ENCODE results near the gene TOR1AIP2.

The TOR1AIP2 gene

DNA sequence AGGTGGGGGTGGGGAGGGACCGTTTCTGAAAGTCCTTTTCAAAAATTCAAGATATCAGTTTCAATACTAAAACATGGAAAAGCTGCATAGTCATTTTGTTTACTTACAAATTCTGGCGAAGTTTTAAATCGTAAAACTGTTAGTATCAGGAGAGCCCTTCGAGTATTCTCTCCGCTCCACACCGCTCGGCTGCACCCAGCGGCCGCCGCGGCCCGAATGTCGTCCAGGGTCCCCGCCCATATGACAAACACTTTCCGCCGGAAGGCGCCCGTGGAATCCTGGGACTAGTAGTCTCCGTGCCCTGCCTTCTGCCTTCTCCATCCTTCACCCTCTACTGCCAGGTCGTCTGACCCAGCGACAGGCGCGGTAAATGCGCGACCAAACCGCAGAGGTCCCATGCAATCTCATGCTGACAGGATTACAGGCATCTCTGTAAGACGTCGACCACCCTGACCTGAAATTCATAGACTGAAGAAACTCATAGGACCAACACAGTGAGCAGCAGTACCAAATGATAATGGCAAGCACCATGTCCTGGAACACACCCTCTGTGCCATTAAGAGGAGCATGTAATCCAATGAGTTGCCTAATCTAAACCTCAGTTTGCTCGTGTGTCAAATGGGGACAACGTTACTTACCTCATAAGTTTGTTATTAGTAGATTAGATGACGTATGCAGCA is at the start of gene TOR1AIP2:
TOR1AIP2 (minus strand) TSS at position 218 of the 680 bp plus-strand sequence. CDS start 25,138 bp downstream, outside the sequence.
- DNase-seq (ENCODE audit: low spot score) = peak; percentile 73

DNA sequence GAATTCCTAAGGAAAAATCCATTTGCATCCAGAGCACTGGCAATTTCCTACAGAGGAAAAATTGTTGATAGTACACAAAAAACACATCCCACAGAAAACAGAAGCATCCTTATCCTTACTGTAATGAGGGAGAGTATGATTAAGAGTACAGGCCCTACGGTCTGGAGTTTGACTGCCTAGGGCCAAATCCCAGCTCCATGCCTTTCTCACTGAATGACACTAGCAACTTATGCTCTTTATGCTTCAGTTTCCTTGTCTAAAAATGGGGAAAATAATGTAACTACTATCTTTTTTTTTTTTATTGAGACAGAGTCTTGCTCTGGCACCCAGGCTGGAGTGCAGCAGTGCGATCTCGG is 49.2 kb upstream of the TOR1AIP2 start:
- DNase-seq (ENCODE audit: low spot score) = no peak

DNA sequence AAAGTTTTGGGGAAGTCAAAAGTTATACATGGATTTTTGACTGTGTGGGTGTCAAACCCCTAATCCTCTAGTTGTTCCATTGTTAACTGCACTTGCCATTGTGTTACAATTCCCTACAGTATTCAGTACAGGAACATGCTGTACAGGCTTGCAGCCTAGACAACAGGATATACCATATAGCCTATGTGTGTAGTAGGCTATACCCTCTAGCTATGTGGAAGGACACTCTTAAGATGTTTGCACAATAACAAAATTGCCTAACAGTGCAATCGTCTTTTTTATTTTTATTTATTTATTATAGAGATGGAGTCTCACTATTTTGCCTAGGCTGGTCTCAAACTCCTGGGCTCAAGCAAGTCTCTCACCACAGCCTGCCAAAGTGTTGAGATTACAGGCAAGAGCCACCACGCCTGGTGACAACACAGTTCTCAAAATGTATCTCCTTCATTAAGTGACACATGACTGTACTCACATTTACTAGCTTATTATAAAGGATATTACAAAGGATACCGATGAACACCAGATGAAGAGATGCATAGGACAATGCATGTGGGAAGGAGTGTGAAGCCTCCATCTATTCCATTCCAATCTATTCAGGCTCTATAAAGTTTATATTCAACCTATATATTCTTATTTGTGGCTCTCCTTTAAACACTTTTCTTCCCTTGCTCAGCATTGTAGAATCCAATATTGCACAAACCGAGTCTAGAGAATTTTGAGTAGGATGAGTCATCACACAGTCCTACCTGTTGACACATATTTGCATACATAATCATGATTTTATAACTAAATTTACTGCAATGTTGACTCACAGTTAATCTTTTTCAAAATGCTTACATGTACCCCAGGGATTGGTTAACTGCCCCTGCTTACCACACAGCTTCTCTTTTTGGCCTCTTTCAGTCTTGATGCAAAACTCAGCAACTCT is 48.6 kb upstream of the TOR1AIP2 start:
- DNase-seq (ENCODE audit: low spot score) = no peak

DNA sequence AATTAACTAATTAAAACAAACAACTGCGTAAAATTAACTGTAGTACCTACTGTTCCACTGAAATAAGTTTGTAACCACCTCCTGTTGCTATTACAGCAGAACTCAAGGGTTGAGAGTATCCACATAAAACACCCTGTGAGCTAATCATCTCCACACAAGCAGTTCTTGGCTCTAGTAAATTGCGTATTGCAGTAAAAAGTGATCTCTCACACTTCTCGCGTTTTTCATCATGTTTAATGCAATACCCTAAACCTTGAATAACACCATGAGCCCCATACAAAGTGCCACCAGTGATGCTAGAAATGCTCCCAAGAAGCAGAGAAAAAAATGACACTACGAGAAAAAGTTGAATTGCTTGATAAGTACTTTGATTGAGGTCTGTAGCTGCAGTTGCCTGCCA is 47.7 kb upstream of the TOR1AIP2 start:
- no peak for DNase-seq (ENCODE audit: low spot score)

DNA sequence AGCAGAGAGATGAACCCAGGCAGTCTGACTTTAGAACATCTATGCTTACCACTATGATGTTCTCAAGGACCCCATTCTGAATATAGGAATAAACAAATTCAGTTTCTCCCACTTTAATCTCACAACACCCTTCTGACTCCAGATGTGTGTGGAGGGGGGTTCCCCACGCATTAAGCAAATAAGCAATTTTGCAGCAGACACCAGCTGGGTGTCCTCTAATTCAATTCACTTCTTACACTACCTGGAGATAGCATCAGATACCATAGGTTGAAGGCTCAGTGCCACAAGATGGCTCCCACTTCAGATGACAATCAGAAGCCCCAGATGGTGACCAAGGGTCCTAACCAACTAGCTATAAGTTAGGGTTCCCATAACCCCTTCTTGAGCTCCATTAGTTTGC is 46.7 kb upstream of the TOR1AIP2 start:
- no peak for DNase-seq (ENCODE audit: low spot score)

DNA sequence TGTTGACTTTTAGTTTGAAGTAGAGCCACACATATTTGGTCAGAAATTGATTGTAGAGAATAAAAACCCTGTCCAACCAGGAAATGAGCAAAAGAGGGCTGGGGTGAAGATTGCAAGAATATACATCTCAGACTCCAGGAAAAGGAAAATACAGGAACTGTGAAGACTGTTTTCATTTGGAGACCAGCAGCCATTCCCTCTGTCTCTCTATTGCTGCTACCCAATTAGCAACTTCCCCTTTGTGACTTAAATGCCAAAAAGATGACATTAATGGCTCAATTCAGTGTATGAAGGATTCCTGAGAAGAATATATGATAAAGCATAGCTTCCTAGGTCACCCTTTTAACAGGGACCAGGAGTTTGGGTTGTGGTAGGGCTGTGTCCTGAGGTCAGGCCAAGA is 45.4 kb upstream of the TOR1AIP2 start:
- DNase-seq (ENCODE audit: low spot score) = no peak

DNA sequence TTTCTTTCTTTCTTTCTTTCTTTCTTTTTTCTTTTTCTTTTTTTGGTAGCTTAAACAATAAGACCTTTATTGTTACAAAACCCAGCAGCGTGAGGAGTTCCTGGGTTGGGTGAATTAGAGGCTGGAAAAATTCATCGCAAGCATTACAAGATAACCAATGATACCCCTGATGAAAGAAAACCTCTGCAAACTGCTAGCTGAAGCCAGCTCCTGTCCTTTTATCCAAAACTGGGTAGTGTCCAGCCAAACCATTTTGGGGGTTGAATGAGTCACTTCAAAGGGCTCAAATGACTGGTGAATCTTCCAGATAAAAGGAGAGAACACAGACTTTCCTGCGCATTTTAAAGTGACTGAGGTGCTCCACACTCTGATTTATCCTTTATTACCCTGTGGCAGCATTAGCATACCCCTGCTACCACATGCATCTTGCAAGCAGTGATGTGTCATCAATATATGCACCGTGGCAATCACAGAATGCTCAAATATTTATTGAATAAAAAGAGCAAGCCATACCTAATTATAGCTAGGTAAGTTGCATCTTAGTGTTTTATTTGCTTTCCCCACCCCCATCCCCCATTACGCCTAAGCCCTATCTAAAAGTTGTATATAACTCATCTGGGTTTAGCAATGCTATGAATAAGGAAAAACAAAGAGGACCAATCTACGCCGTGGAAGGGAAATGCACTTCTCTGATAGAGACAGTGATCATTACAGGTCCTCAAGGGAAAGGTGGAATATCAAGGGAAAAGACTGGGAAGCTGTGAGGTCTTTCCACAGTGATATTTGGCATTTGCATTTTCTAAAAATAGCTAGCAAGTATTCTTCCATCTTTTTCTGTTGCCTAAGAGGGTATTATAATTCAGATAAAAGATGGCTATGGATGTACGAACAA is 44.6 kb upstream of the TOR1AIP2 start:
- DNase-seq (ENCODE audit: low spot score) = no peak

DNA sequence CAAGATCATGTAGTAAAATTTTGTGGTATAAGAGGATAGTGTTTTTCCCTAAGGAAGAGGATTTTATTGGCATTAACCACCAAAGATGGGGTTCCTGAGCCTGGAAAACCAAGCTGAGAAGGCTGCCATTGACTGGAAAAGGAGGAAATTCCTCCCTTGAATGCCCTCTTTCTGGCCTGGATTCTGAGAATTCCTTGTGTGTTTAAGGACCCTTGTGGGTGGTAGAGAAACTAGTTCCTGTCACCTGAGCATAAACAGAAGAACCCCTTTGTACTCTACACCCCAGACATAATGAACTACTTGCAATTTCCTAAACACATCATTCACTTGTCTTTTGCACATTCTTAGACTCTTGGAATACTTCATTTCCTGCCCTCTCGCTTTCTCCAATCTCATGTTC is 43.9 kb upstream of the TOR1AIP2 start:
- no peak for DNase-seq (ENCODE audit: low spot score)

DNA sequence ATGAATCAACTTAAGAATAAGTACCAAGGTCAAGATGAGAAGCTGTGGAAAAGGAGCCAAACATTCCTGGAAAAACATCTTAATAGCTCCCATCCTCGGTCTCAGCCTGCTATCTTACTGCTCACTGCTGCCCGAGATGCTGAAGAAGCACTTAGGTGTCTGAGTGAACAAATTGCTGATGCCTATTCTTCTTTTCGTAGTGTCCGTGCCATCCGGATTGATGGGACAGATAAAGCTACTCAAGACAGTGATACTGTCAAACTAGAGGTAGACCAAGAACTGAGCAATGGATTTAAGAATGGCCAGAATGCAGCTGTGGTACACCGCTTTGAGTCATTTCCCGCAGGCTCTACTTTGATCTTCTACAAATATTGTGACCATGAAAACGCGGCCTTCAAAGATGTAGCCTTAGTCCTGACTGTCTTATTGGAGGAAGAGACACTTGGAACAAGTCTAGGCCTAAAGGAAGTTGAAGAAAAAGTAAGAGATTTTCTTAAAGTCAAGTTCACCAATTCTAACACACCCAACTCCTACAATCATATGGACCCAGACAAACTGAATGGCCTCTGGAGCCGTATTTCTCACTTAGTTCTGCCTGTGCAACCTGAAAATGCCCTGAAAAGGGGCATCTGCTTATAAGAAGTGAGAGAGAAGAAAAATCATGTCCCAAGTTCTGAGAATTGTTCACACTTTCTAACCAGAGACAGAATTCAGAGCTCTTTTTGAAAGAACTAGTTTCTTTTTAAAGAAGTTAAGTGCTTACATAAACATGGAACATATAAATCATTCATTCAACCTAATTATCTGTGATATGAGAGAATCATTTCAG is 40.2 kb upstream of the TOR1AIP2 start:
- no peak for DNase-seq (ENCODE audit: low spot score)

DNA sequence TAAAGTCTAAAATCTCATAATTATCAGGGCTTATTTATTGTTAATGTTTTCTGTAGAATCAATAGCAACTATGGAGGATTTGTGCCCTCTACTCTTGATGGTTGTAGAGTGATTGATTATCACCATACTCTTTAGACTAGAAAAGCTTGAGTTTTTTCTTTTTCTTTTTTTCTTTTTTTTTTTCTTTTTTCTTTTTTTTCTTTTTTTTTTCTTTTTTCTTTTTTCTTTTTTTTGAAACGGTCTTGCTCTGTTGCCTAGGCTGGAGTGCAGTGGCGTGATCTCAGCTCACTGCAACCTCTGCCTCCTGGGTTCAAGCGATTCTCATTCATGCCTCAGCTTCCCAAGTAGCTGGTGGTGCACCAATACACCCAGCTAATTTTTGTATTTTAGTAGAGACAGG is 34.2 kb upstream of the TOR1AIP2 start:
- DNase-seq (ENCODE audit: low spot score) = no peak

DNA sequence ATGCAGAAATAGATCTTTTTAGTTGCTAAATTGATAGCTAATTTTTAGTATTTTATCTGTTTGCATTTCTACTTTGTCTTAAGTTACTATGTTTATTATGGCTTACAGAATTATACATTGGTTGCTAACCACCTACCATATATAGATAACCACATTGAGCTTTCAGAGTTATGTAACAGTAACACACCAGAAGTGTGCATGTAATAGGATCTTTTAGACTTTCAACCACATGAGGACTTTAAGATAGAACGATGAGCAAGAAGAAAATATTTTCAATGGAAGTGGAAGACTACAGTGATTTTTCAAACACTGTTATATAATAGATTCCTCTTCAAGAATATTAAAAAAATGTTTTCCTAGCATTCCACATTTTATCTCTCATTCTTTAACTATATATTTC is 33.3 kb upstream of the TOR1AIP2 start:
- DNase-seq (ENCODE audit: low spot score) = no peak

DNA sequence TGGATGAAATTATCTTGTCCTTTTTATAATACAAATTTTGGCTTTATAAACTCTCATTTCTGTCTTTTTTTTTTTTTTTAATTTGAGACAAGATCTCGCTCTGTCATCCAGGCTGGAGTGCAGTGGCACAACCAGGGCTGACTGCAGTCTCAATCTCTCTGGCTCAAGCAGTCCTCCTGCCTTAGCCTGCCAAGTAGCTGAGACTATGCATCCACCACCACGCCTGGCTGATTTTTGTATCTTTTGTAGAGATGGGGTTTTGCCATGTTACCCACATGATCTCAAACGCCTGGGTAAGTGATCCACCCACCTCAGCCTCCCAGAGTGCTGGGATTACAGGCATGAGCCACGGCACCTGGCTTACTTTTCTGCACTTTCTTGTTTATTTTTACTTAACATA is 12.0 kb upstream of the TOR1AIP2 start:
- DNase-seq (ENCODE audit: low spot score) = no peak

DNA sequence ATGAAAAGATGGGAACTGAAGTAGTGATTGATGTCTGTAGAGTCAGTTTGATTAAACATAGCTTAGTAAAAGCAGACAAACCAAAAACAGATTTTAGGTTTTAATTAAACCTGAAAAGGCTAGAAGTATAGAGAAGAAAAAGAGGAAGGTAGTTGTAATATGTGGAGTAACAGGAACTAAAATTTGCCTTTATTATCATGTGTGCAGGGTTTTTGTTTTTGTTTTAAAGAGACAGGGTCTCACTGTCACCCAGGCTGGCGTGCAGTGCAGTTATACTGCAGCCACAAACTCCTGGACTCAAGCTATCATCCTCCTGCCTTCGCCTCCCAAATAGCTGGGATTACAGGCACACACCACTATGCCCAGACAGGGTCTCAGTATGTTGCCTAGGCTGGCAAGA is 10.5 kb upstream of the TOR1AIP2 start:
- no peak for DNase-seq (ENCODE audit: low spot score)

DNA sequence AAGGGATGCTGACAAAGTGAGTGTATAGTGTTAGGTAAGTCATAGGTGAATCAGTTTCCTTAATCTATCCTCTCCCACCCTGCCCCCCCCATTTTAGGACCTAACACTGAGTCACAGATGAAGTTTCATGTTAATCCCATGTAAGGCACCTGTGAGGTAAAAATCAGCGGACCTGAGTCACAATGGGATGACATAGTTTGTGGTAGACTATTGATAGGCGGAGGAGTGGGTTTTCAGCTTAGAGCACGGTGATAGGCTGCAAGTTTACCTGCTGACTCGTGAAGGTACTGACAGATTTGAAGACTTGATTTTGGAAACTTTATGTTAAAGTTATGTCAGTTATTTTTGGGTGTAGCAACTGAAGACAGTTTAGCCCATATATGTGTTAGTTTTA is 6.1 kb upstream of the TOR1AIP2 start:
- DNase-seq (ENCODE audit: low spot score) = no peak

DNA sequence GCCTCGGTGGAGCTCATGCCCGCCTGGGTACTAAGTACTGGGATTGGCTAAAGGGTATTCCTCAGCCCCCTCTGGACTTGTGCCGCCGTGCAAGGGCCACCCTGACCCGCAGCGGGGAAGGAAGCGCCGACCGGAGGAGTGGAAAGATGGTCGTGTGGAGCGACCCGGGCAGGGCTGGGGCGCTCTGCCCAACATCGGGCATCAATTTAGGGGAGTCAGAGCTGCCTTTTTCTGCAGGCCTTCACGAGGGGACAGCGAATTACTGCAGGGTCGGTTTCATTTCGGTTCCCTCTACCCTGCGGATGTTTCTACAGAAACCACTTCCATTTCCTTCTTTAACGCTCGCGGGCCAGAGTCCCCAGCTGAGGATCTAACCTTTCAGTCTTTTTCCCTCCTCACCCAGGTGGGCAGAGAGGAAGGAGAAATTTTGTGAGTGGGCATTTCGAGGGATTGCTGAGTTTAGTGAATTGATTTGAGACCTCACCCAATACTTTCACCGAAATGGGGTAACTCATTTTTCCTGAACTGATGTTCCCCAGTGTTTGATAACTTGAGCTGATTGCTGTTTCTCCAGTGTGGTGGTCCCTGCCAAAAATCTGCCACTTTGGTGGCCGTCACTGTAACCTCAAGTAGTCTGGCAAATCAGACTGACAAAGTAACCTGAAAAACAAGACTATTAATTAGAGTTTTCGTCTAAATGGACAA is 5.6 kb upstream of the TOR1AIP2 start:
- peak; percentile 33 for DNase-seq (ENCODE audit: low spot score)

DNA sequence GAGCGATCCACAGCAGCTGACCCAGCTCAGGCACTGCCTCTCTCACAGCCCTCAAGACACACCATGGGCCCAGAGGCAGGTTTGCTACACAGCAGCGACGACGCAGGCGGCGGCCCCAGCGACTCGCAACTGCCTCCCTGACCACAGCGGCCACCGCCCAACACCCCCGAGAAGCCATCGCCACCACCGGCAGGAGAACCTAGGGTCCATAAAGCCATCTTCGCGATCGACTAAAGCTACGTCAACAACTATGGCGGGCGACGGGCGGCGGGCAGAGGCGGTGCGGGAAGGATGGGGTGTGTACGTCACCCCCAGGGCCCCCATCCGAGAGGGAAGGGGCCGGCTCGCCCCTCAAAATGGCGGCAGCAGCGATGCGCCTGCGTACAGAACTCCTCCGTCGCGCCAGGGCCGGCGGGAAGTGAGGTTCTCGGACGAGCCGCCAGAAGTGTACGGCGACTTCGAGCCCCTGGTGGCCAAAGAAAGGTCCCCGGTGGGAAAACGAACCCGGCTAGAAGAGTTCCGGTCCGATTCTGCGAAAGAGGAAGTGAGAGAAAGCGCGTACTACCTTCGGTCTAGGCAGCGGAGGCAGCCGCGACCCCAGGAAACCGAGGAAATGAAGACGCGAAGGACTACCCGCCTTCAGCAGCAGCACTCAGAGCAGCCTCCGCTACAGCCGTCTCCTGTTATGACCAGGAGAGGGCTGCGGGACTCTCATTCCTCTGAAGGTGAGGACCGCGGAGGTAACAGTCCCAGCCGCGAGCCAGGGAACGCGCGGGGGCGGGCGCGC is 4.8 kb upstream of the TOR1AIP2 start, which contains the start of gene TOR1AIP1:
TOR1AIP1 (plus strand) TSS at position 33 of the 787 bp plus-strand sequence; CDS start at position 251, 218 bp downstream.
- peak; percentile 77 for DNase-seq (ENCODE audit: low spot score)

DNA sequence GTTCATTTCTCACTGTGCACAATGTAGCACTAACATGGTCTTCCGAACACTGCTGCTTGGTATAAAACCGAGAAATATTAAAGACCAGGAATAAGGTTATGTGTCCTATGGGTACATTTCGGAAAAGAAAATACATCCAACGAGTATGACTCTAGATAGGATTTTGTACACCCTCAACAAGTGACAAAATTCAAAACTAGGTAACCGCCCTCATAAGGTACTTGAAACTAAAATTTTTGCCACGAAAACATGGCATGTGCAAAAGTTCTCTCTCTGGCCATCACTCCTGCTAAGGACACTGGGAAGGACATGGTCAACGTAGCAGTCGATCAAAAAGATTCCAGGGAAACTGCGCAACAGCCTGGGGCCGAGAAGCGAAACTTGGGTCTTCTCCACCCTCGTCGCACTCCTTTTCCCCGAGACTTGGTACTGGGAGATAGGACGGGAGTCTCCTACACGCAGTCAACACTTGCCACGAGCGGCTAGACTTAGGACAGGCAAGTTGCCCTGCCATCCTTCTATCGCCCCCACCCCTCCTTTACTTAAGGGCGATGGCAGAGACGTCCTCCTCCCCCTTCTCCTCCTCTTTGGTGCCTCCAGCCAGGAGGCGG is 4.1 kb upstream of the TOR1AIP2 start:
- peak; percentile 17 for DNase-seq (ENCODE audit: low spot score)

DNA sequence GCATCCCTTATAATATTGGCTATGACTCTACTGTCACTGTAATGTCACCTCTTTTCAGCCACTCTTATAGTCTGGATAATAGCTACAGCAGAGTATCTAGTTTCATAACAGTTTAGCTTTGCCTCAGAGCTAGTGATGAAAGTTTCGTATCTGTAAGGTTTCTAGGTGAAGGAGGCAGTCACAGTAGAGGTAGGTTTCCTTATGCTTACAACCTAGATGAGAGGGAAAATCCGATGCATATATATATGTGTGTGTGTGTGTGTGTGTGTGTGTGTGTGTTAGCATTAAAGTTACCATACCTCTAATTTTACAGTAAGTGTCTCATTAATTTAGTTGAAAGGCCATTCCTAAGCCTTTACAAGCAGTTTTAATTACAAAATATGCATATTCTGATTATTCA is 2.2 kb upstream of the TOR1AIP2 start:
- no peak for DNase-seq (ENCODE audit: low spot score)

DNA sequence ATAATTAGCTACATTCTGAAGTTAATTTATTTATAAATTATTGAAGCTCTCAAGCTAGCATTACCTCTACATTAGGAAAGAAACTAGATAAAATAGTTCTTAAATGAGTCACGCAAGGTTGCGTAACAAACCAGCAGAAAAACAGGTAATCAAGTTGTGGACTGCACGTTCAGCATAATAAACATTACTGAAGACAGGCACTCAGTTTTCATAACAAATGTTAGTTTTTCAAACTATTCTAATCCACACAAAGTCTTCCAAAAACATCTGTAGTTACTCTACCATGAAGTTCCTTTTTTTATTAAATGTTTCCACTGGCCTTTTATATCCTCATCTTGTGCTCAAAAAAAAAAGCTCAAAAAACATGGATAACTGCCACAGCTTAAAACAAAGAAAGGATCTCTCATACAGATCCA is 1.3 kb downstream of the TOR1AIP2 start:
- no peak for DNase-seq (ENCODE audit: low spot score)
